ENCODE results near the gene SLC16A11. TPM values are rescaled to one million over a fixed set of nuclear protein-coding genes. Genes with fewer than 3 reads are reported as not detected.

The SLC16A11 gene
- total and polyA plus RNA-seq, 2 donors (not counting 1 experiment from before 2014, with no cell fraction given): 0.17 TPM; not detected in 1

- peak overlapping the region; percentile 98 for H3K9ac ChIP-seq (ENCODE audit: insufficient read depth, low read length)
- H3K27ac ChIP-seq (ENCODE audit: insufficient read depth, low read length): peak overlapping the region; percentile 100
- peak overlapping the region; percentile 87 for H2AFZ ChIP-seq (ENCODE audit: low read length)
- H3K27me3 ChIP-seq (ENCODE audit: control insufficient read depth, insufficient read depth, low read length): no peaks in the 10 kb centered on the region
- H3K4me1 ChIP-seq (ENCODE audit: control insufficient read depth, extremely low read depth, insufficient read depth, low read length): peaks cover 12% of the 10 kb centered on the region
- H3K9me3 ChIP-seq (ENCODE audit: control insufficient read depth, insufficient read depth, low read depth, low read length): no peaks in the 10 kb centered on the region
- DNase-seq (ENCODE audit: low read depth in 2 of 2): no peak
- peaks cover 50% of the 10 kb centered on the region for H3K79me2 ChIP-seq (ENCODE audit: control insufficient read depth, insufficient read depth, low read length)
- H3K4me2 ChIP-seq (ENCODE audit: extremely low read depth, insufficient read depth, low read length): peak overlapping the region; percentile 82
- peaks cover 3% of the 10 kb centered on the region for H3K36me3 ChIP-seq (ENCODE audit: control insufficient read depth, insufficient read depth, low read length)
- no peak for TF ChIP-seq EZH2 (IDR thresholded peaks at IDR 0.05; ENCODE audit: low read length, missing control alignments)
- TF ChIP-seq, protein P1, sequence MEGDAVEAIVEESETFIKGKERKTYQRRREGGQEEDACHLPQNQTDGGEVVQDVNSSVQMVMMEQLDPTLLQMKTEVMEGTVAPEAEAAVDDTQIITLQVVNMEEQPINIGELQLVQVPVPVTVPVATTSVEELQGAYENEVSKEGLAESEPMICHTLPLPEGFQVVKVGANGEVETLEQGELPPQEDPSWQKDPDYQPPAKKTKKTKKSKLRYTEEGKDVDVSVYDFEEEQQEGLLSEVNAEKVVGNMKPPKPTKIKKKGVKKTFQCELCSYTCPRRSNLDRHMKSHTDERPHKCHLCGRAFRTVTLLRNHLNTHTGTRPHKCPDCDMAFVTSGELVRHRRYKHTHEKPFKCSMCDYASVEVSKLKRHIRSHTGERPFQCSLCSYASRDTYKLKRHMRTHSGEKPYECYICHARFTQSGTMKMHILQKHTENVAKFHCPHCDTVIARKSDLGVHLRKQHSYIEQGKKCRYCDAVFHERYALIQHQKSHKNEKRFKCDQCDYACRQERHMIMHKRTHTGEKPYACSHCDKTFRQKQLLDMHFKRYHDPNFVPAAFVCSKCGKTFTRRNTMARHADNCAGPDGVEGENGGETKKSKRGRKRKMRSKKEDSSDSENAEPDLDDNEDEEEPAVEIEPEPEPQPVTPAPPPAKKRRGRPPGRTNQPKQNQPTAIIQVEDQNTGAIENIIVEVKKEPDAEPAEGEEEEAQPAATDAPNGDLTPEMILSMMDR (conservative IDR thresholded peaks at IDR 0.05 in 1 of 2, IDR thresholded peaks at IDR 0.05 in 1 of 2; ENCODE audit: low read depth in 1 of 2, low read length in 2 of 2): no peak
- no peaks in the 10 kb centered on the region for H4K20me1 ChIP-seq (ENCODE audit: control insufficient read depth, extremely low read depth, insufficient read depth, low read length)
- H3K4me3 ChIP-seq (replicated peaks in 1 of 4; ENCODE audit: control extremely low read depth in 1 of 4, insufficient read depth in 1 of 4, low read depth in 3 of 4, low read length in 4 of 4): peak overlapping the region; percentile 81 to 99 (median 92)
These were observed 32.0 kb downstream of the SLC16A11 start for GRCh38 chr17:7011942-7012254.

DNA sequence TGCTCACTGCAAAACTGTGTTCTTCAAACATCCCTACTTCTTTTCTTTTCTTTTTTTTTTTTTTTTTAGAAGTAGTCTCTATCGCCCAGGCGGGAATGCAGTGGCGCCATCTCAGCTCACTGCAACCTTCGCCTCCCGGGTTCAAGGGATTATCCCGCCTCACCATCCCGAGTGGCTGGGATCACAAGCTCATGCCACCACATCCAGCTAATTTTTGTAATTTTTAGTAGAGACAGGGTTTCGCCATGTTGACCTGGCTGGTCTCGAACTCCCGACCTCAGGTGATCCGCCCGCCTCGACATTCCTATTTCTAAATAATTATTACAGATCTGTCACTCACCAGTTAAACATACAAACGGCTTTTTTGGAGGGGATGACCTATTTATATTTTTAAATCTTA lies 32.5 kb downstream of the SLC16A11 start:
- TF ChIP-seq, protein P1 (conservative IDR thresholded peaks at IDR 0.05 in 1 of 2, IDR thresholded peaks at IDR 0.05 in 1 of 2; ENCODE audit: low read depth in 1 of 2, low read length in 2 of 2): no peak
- TF ChIP-seq EZH2 (IDR thresholded peaks at IDR 0.05; ENCODE audit: low read length, missing control alignments): no peak
- H3K4me1 ChIP-seq (ENCODE audit: control insufficient read depth, extremely low read depth, insufficient read depth, low read length): peaks cover 12% of the 10 kb centered on the region
- no peak overlapping the region for H2AFZ ChIP-seq (ENCODE audit: low read length)
- peaks cover 50% of the 10 kb centered on the region for H3K79me2 ChIP-seq (ENCODE audit: control insufficient read depth, insufficient read depth, low read length)
- no peaks in the 10 kb centered on the region for H4K20me1 ChIP-seq (ENCODE audit: control insufficient read depth, extremely low read depth, insufficient read depth, low read length)
- no peaks in the 10 kb centered on the region for H3K9me3 ChIP-seq (ENCODE audit: control insufficient read depth, insufficient read depth, low read depth, low read length)
- peak overlapping the region; percentile 81 to 99 (median 92) for H3K4me3 ChIP-seq (replicated peaks in 1 of 4; ENCODE audit: control extremely low read depth in 1 of 4, insufficient read depth in 1 of 4, low read depth in 3 of 4, low read length in 4 of 4)
- no peak for DNase-seq (ENCODE audit: low read depth in 2 of 2)
- H3K36me3 ChIP-seq (ENCODE audit: control insufficient read depth, insufficient read depth, low read length): peaks cover 3% of the 10 kb centered on the region
- H3K9ac ChIP-seq (ENCODE audit: insufficient read depth, low read length): peak overlapping the region; percentile 98
- H3K27me3 ChIP-seq (ENCODE audit: control insufficient read depth, insufficient read depth, low read length): no peaks in the 10 kb centered on the region
- H3K4me2 ChIP-seq (ENCODE audit: extremely low read depth, insufficient read depth, low read length): peak overlapping the region; percentile 82
- H3K27ac ChIP-seq (ENCODE audit: insufficient read depth, low read length): peak overlapping the region; percentile 100

GRCh38 chr17:7010523-7010922 lies 33.4 kb downstream of the SLC16A11 start:
- Histone ChIP-seq H3K9ac (ENCODE audit: insufficient read depth, low read length) (no peak overlapping the region), H3K27me3 (ENCODE audit: control insufficient read depth, insufficient read depth, low read length) (no peaks in the 10 kb centered on the region), H3K36me3 (ENCODE audit: control insufficient read depth, insufficient read depth, low read length) (peaks cover 3% of the 10 kb centered on the region), H3K4me1 (ENCODE audit: control insufficient read depth, extremely low read depth, insufficient read depth, low read length) (peaks cover 7% of the 10 kb centered on the region), H4K20me1 (ENCODE audit: control insufficient read depth, extremely low read depth, insufficient read depth, low read length) (no peaks in the 10 kb centered on the region), H3K4me2 (ENCODE audit: extremely low read depth, insufficient read depth, low read length) (peak overlapping the region; percentile 82), H2AFZ (ENCODE audit: low read length) (no peak overlapping the region), H3K79me2 (ENCODE audit: control insufficient read depth, insufficient read depth, low read length) (peaks cover 50% of the 10 kb centered on the region), H3K9me3 (ENCODE audit: control insufficient read depth, insufficient read depth, low read depth, low read length) (no peaks in the 10 kb centered on the region), H3K27ac (ENCODE audit: insufficient read depth, low read length) (no peak overlapping the region), H3K4me3 (replicated peaks in 1 of 4; ENCODE audit: control extremely low read depth in 1 of 4, insufficient read depth in 1 of 4, low read depth in 3 of 4, low read length in 4 of 4) (peak overlapping the region in 2 of 4 experiments; percentile 89 to 99)
- TF ChIP-seq EZH2 (IDR thresholded peaks at IDR 0.05; ENCODE audit: low read length, missing control alignments): no peak
- TF ChIP-seq, protein P1 (conservative IDR thresholded peaks at IDR 0.05 in 1 of 2, IDR thresholded peaks at IDR 0.05 in 1 of 2; ENCODE audit: low read depth in 1 of 2, low read length in 2 of 2): no peak
- no peak for DNase-seq (ENCODE audit: low read depth in 2 of 2)

Measured in fibroblast of lung (primary cell).